Limb (tissue), 2 donors: Measurements from ENCODE around the gene PLPP1.

ENCODE experiments used
- DNase-seq, 2 donors: peaks; one replicate each; pipeline ENCODE4 v3.0.0-alpha.2; 2016; ENCODE audit errors: extremely low spot score in 2 of 2

PLPP1 gene

DNA sequence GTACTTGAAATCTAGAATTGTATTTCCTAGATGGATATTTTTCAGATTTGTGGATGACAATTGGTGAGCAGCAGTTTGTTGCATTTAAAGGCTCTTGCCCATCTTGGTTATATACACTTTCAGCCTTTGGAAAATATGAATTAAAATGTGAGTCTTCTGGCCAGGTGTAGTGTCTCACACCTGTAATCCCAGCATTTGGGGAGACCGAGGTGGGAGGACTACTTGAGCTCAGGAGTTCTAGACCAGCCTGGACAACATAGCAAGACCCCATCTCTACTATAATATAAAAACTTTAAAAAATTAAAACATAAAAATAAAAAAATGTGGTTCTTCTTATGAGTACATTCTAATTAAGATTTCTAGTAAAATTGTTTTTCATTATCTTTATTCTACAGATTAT, 125.0 kb downstream of the PLPP1 start:
- DNase-seq: no peak

DNA sequence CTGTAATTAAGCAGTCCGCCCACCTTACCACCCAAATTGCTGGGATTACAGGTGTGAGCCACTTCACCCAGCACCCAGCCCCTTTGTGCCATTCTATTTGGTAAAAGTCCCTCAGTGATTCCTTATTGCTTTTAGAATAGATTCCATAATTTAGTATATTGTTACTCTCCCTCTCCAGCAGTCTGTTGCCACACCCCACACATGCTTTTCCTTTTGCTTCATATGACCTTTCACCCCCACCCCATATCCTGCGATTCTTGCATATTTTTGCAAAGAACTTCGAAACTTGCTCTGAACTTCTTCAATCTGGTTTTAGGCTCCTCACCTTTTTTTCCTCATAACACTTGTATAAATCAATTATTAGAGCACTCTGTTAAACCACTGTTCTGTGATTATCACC, 126.8 kb downstream of the PLPP1 start:
- no peak for DNase-seq

DNA sequence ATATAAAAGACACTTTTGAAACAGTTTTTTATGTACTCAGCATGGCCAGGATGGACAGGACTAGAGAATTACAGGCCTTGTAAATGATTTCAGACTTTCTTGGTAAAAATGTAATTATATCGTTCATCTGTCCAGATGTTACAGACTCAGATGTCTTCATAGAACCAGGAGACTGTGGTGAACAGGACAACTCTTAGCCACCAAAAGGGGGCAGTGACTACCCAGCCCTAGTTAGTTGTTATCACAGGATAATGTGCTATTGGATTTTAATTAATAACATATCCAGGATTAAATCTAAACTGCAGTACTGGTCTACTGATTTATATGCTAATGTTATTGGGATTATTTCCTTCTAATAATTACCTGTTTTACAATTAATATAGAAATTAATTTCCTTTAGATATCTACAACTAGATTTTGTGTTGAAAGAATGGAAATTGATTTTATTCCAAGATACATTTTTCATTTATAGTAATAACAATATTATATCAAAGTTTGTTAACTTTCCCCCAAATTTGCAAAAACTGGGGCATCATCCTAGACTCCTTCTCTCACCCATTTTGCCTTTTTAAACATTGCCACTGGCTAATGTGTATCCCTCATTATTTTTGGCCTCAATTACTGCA, 127.6 kb downstream of the PLPP1 start:
- peak in 1 of 2 donors; percentile 61 for DNase-seq

DNA sequence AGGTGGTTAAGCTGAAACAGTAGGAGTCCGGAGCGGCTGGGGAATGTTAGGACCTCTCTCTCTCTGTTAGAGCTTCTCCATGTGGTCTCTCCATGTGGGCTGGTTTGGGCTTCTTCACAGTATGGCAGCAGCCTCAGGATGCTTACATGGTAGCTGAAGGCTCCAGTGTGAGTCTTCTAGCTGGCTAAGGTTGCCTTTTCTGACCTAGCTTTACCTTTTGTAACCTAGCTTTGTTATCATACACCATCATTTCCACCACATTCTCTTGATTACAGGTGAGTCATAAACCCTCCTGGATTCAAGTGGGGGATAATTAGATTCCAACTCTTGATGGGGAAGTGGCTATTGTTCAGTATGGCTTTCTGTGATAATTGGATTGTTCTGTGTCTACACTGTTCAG, 128.5 kb downstream of the PLPP1 start:
- DNase-seq: no peak

DNA sequence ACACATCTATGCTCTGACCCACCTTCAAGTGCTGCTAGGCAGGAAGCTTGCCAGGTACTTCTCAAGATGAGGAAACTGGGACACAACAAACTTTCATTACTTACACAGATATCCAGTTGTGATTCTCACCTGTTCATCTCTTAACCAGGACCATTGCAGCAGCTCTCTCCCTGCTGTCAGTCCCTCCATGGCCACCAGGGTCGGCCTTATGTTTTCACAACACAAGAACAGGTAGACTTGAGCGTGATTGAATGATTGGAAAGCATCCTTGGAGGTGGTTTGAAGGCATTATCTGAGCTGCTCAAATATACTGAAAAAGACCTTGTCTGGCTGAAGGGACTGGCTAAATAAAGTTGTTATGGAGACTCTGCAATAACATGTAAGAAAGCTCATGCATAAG, 132.6 kb downstream of the PLPP1 start:
- DNase-seq: no peak

DNA sequence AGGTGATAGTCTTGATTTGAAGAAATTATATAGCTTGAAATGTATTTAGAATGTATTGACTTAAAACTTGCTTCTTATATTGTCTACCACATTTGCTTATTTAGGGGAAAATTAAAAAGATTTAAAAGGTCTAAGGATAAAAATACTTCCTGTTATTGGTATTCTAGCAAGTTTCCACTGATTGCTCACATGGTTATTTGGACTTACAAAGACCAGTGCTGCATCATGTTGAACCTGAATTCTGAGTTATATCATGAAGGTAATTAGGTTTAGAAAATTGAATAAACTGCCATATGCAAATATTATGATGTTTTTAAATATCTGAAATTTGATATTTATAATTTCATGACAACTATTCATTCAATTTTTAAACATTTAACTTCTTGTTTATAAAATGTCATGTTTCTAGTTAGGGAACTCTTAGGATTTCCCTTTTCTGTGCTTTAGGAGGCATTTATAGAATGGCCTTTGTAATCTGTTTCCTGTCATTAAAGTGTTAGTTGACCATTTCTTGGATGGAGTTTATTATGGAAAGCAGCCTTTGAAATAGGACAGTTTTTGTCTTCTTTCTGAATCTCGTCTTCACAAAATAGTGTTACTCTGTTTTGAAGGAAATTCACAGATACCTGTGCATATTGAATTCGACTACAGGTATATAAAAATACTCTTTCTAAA, 141.1 kb downstream of the PLPP1 start:
- no peak for DNase-seq

DNA sequence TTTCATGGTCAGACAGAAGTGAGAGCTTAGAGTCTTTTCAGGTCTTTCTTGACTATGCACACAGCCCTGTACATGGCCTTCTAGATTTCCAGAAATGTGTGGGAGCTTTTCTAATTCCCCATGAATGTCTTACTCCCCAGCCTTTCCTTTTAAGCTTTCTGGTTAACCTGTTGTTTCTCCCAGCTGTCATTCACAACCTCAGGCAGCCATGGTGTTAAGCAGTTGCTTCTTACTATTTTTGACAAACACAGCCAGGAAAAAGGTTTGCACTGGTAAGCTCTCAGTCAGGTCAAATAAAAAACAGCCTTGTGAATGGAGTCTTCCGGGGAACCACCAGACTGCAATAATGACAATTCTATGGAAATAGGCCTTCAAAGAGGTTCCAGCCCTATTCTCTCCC, 142.1 kb downstream of the PLPP1 start:
- no peak for DNase-seq

DNA sequence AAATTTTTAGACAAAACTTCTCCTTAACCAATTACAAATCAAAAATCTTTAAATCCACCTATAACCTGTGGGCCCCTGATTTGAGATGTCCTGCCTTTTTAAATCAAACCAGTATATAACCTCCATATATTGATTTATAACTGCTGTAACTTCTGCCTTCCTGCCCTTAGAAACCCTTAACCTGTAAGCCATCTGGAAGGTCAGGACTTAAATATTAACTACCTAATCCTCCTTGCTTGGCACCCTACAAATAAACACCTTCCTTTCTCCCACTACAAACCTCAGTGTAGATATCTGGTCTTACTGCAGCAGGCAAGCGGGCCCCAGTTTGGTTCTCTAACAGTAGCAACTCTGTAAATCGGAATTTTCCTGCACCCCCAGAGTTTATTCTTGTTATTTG, 143.1 kb downstream of the PLPP1 start:
- DNase-seq: no peak

DNA sequence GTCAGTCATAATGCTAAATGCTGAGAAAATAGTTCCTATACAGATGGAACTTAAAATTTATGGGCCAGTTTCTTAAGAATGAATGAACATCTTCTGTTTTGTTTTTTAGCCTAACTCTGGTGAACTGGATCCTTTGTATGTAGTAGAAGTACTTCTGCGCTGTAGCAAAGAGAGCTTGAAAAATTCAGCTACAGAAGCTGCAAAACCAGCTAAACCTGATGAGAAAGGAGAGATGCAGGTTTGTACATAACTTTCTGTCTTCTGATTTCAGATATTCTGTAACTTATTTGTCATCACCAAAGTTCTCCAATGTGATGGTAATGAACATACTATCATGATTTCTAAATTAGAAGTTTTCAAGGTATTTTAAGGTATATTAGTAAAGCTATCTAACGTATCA, 146.9 kb downstream of the PLPP1 start:
- DNase-seq: no peak

DNA sequence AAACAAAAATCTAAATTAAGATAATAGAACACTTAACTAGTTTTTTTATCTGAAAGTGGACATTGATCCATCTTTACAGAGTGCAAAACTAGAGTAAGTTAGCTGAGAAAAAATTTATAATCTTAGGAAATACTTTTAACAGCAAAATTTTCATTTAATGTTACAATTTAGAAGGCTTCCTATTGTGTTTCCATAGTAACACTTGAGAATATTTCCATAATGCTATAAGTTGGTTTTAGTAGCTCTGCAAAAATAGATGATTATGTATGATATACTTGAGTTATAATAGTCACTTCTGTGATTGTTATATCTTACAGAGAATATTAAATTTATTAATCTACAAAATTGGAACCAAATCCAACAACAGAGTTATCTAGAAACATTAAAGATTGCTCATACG, 148.4 kb downstream of the PLPP1 start:
- DNase-seq: no peak

DNA sequence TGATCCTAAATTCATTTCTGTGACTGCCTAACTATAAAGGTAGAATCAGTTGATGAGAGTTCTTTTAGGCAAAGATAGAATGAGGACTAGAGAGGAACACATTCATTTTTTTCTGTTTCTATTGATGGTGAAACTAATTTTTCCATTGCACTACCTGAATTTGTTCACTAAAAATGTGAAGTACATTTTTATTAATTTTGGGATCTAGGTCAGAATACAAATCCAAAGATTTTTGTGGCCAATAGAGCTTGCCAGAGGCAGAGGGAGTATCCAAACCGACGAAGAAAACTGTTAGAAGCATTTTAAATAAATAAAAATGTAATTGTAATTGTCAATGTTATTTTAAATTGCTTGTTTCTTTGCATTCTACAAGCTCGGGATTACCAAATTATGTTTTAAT, 148.9 kb downstream of the PLPP1 start:
- DNase-seq: no peak

DNA sequence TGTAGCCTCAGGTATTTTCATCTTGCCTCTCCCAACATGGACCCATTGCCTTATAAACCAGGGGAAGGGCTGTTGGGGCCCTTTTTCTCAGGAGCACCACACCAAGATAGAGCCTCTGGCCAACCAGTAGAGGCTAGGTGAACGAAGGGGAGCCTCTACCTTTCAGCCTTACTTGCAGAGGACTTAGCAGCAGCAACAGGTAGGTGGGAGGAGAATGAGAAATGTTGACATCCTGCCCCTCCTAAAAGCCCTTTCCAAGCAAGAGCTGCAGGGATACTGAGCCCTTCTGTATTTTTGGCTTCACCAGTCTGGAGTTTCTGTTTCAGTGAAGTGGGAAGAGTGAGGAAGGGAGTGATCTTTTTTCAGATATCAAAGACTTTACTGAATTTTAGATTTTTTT, 149.5 kb downstream of the PLPP1 start:
- no peak for DNase-seq

DNA sequence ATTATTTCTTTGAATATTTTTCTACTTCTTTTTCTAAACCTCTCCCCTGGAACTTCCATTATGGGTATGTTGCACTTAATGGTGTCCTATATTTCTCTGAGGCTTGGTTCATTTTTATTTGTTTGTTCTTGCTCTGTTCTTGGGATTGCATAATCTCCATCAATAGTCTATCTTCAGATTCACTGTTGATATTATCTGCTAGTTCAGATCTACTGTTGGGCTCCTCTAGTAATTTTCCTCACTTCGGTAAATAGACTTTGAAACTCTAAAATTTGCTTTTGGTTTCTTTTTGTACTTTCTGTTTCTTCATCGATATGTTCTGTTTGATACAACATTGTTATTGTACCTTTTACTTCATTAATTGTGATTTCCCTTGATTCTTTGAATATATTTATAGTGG, 150.7 kb downstream of the PLPP1 start:
- no peak for DNase-seq

DNA sequence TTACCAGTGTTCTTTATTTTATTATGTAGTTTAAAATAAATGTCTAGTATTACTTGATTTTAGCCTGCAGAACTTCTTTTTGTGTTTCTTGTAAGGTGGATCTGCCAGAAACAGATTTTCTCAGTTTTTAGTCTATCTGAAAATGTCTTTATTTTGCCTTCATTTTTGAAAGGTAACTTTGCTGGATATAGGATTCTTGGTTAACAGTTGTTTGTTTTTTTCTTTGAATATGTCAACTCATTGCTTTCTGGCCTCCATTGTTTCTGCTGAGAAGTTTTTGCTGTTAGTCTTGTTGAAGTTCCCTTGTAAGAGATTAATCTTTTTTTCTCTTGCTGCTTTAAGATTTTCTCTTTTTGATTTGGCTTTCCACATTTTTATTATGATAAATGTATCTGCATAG, 151.5 kb downstream of the PLPP1 start:
- no peak for DNase-seq

DNA sequence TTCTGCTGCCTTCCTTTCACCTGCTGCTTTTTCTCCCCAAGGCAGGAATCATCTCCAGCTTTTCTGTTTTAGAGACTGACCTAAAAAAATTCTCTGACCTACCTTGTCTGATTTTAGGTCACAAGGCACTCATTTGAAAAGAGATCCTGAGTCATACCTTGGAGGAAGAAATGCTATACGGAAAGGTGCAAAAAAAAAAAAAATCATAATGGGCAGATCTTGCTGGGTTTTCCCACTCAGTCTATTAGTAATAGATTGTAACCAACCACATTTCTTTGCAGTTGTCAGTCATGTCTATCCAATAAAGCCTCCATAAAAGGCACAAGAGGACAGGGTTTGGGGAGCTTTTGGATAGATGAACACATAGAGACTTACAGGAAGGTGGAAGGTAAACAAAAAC, 157.0 kb downstream of the PLPP1 start:
- DNase-seq: no peak
